OCI-LY1 (cell line): Measurements from ENCODE around the gene DTWD1.

Experiments used
- EZH2 ChIP-seq: fragments of 200-600 bp; sonication (generic), shearing (Covaris generic); IDR thresholded peaks from 2 replicates; pipeline ENCODE4 v1.8.0; 2017; ENCODE audit warnings: borderline replicate concordance, mixed run types, mild to moderate bottlenecking, antibody characterized with exemption, low read length, moderate library complexity, mixed read lengths
- TF ChIP-seq, protein P1 (sequence below): fragments of 200-600 bp; sonication (generic), shearing (Covaris generic); IDR thresholded peaks from 2 replicates; pipeline ENCODE4 v1.5.1; 2017; ENCODE audit warnings: mild to moderate bottlenecking, antibody characterized with exemption, low read length, moderate library complexity, mixed read lengths

DNA sequence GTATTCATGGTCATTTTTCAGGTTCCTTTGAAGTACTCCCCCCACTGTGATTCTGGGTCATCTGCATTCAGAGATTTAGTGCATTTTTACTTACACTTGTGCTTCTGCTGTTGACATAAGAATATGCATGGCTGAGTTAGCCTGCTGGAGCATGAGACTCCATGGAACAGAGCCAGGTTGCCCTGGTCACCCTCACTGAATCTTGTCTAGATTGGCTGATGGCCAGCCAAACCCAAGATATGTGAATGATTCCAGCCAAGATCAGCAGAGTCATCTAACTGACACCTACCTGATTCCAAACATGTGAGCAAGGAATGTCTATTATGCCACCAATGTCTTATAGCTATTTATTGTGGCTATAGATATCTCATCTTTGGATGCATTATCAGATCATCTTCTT lies 25.1 kb downstream of the DTWD1 start:
- TF ChIP-seq, protein P1, sequence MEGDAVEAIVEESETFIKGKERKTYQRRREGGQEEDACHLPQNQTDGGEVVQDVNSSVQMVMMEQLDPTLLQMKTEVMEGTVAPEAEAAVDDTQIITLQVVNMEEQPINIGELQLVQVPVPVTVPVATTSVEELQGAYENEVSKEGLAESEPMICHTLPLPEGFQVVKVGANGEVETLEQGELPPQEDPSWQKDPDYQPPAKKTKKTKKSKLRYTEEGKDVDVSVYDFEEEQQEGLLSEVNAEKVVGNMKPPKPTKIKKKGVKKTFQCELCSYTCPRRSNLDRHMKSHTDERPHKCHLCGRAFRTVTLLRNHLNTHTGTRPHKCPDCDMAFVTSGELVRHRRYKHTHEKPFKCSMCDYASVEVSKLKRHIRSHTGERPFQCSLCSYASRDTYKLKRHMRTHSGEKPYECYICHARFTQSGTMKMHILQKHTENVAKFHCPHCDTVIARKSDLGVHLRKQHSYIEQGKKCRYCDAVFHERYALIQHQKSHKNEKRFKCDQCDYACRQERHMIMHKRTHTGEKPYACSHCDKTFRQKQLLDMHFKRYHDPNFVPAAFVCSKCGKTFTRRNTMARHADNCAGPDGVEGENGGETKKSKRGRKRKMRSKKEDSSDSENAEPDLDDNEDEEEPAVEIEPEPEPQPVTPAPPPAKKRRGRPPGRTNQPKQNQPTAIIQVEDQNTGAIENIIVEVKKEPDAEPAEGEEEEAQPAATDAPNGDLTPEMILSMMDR = no peak
- TF ChIP-seq EZH2 = no peak
